Esophagus squamous epithelium (tissue), 4 donors: ENCODE results near the gene CABP4.

ENCODE experiments used
- POLR2A ChIP-seq, 4 donors: fragments of 450-650 bp; IDR thresholded peaks; one replicate each; pipeline ENCODE4 v1.6.1; 2017; ENCODE audit warnings: antibody characterized with exemption in 4 of 4, mild to moderate bottlenecking in 4 of 4, moderate library complexity in 3 of 4
- TF ChIP-seq, protein P1 (sequence below), 6 experiments: fragments of 450-650 bp in 4 of 6; fragments of 200-600 bp in 2 of 6; sonication (generic) in 2 of 6; IDR thresholded peaks; one replicate each; pipeline ENCODE4 v1.5.1; 2016 to 2019; ENCODE audit warnings: antibody characterized with exemption in 6 of 6, mild to moderate bottlenecking in 4 of 6, moderate library complexity in 4 of 6

DNA sequence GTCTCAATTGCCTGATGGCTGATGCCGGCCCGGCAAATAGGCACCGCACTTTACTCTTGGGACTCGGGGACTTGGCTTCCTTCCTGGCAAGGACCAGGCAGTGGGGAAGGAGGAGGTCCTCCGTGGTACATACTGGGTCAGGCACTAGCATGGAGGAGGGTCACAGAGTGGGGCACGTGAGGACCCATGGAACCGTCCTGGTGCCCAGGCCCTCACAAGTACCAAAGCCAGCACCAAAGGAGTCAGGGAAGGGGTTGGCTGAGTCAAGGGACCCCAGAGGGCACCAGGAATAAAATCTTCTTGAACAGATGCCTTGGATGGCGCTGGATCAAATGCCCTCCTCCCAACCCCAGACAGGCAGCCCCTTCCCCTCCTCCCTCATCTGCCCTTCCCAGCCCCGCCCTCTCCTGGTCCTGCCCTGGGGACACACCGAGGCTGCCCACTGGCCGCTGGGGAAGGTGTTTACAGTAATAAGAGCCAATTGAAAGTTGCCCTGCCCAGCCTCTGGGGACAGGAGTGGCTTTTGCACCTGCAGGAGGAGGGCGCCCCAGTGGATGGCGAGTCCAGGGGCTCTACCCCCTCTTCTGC is 45.3 kb upstream of the CABP4 start:
- TF ChIP-seq, protein P1, sequence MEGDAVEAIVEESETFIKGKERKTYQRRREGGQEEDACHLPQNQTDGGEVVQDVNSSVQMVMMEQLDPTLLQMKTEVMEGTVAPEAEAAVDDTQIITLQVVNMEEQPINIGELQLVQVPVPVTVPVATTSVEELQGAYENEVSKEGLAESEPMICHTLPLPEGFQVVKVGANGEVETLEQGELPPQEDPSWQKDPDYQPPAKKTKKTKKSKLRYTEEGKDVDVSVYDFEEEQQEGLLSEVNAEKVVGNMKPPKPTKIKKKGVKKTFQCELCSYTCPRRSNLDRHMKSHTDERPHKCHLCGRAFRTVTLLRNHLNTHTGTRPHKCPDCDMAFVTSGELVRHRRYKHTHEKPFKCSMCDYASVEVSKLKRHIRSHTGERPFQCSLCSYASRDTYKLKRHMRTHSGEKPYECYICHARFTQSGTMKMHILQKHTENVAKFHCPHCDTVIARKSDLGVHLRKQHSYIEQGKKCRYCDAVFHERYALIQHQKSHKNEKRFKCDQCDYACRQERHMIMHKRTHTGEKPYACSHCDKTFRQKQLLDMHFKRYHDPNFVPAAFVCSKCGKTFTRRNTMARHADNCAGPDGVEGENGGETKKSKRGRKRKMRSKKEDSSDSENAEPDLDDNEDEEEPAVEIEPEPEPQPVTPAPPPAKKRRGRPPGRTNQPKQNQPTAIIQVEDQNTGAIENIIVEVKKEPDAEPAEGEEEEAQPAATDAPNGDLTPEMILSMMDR (IDR thresholded peaks at IDR 0.05): no peak
- TF ChIP-seq POLR2A (IDR thresholded peaks at IDR 0.05): peak in 1 of 4 donors; percentile 31
